NCI-H2196 (cell line): ENCODE measurements around the gene CDC42SE1.
"Not testable (repeated sequence)": the region's sequence is repeated elsewhere in the genome, so short reads cannot be mapped to it uniquely, and the experiment has no call there.

Experiments used
- DNase-seq: peaks from one replicate; lab custom pipeline; 2025; ENCODE audit not compliant: unreplicated experiment; lab: John Stamatoyannopoulos, UW

CDC42SE1 gene, protein sequence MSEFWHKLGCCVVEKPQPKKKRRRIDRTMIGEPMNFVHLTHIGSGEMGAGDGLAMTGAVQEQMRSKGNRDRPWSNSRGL

DNA sequence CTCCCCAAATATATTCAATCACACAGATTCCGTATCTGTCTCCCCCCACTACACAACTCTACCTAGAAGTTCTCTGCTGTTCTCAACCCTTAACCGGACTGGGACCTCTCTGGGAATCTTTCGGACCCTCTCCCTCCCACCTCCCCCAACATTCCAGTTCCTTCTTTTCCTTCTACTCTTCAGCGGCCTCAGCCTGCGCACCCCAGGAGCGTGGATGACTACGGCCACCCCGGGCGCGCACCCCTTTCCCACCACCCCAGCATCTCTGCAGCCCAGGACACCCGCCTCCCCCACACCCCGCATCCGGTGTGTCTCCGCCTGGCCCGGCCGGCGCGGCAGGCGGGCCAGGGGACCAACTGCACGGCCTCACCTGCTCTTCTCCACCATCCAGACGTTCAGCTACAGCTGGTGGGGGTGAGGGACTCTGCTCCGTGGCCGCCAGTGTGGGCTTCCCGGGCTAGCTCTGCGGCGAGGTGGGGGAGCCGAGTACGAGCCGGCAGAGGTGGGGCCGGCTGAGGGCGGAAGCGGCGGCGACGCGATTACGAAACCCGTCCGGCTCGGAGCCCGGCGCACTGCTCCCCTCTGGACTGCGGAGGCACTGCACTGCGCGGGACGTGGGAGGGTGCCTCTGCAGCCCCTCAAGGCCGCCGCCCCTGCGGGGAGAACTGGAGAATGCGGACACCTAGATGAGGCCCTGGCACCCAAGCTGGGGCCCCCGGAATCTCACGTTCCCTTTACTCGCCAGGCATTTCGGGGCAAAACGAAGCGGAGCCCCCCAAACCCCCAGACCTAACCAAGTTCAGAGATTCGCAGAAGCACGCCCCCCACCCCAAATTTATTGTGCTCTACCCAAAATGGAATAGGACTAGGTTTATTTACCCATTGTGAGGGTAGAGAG, at the start of gene CDC42SE1:
Gene CDC42SE1 (minus strand): TSS at position 514 of the 898 bp plus-strand sequence. CDS start 3,892 bp downstream, outside the sequence.
- DNase-seq: peak; percentile 83

DNA sequence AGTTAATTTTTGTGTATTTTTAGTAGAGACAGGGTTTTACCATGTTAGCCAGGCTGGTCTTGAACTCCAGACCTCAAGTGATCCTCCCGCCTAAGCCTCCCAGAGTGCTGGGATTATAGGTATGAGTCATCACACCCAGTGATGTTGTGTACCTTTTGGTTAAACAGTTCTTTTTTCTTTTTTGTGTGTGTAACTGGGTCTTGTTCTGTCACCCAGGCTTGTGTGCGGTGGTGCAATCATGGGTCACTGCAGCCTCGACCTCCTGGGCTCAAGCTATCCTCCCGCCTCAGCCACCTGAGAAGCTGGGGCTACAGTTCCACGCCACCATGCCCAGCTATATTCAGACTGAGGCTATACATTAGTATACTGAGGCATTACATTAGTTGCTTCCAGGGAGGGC, 48.9 kb upstream of the CDC42SE1 start:
- no peak for DNase-seq

DNA sequence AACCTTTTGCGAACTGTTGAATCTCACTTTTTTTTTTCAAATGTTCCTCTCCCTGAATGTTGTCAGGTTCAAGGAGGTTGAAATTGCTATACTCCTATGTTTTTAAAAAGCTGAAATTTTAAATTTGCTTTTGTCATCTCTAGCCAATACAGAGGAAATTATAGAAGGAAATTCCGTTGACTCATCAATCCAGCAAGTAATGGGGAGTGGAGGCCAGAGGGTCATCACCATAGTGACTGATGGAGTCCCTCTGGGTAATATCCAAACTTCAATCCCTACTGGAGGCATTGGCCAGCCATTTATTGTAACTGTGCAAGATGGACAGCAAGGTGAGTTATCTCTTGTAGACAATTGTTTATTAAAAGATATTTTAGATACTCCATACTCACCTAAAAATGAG, 47.5 kb upstream of the CDC42SE1 start:
- DNase-seq: no peak

DNA sequence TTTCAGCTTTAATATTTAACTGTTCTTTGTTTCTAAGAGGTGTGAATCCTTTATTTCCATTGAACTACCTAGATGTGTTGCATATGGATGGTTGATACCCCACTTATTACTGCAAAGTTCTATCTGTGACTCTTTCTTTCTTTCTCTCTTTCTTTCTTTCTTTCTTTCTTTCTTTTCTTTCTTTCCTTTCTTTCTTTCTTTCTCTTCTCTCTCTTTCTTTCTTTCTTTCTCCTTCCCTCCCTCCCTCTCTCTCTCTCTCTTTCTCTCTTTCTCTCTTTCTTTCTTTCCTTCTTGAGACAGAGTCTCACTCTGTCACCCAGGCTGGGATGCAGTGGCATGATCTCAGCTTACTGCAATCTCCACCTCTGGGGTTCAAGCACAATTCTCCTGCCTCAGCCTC, 45.2 kb upstream of the CDC42SE1 start:
- no peak for DNase-seq

DNA sequence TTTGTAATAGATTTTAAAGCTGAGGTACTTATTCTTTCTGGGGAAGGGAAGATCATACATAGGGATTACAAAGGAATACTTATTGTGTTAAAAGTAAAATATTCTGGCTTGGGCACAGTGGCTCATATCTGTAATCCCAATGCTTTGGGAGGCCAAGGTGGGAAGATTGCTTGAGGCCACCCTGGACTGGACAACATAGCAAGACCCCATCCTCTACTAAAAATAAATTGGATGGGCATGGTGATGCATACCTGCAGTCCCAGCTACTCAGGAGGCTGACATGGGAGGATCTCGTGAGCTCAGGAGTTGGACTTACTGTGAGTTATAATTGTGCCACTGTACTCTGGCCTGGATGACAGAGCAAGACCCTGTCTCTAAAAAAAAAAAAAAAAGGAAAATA, 38.7 kb upstream of the CDC42SE1 start:
- DNase-seq: no peak

DNA sequence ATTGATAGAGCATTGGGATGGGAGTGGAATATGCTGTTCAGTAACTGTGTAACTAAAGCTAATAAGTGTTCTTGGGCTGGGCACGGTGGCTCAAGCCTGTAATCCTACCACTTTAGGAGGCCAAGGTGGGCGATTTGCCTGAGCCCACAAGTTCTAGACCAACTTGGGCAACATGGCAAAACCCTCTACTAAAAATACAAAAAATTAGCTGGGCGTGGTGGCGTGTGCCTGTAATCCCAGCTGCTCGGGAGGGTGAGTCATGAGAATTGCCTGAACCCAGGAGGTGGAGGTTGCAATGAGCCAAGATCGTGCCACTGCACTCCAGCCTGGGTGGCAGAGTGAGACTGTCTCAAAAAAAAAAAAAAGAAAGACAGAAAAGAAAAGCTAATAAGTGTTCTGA, 38.0 kb upstream of the CDC42SE1 start:
- DNase-seq: not testable (repeated sequence)

DNA sequence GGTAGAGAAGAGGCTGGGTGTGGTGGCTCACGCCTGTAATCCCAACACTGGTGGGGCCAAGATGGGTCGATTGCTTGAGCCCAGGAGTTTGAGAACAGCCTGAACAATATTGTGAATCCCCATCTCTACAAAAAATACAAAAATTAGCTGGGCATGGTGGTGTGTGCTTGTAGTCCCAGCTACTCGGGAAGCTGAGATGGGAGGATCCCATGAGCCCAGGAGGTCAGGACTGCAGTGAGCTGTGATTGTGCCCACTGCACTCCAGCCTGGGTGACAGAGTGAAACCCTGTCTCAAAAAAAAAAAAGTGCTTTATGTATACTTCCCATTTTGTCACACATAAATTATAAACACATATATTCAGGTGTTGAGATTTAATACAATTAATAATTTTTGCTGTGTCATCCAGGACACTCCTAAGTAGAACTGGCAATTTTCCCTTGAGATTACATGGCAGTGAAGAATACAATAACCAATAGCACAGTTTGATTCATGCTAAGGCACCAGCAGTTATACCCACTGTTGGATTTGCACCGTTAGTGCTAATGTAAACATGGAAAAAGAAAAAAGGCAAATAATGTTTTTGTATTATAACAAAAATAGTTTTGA, 26.6 kb upstream of the CDC42SE1 start:
- DNase-seq: no peak

DNA sequence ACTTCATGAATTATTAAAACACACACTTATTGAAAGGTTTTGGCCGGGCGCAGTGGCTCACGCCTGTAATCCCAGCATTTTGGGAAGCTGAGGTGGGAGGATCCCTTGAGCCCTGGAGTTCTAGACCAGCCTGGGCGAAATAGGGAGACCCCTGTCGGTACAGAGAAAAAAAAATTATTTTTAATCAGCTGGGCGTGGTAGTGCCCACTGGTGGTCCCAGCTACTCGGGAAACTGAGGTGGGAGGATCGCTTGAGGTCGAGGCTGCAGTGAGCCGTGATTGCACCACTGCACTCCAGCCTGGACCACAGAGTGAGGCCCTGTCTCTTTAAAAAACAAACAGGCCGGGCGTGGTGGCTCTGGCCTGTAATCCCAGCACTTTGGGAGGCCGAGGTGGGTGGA, 12.8 kb upstream of the CDC42SE1 start:
- DNase-seq: no peak

DNA sequence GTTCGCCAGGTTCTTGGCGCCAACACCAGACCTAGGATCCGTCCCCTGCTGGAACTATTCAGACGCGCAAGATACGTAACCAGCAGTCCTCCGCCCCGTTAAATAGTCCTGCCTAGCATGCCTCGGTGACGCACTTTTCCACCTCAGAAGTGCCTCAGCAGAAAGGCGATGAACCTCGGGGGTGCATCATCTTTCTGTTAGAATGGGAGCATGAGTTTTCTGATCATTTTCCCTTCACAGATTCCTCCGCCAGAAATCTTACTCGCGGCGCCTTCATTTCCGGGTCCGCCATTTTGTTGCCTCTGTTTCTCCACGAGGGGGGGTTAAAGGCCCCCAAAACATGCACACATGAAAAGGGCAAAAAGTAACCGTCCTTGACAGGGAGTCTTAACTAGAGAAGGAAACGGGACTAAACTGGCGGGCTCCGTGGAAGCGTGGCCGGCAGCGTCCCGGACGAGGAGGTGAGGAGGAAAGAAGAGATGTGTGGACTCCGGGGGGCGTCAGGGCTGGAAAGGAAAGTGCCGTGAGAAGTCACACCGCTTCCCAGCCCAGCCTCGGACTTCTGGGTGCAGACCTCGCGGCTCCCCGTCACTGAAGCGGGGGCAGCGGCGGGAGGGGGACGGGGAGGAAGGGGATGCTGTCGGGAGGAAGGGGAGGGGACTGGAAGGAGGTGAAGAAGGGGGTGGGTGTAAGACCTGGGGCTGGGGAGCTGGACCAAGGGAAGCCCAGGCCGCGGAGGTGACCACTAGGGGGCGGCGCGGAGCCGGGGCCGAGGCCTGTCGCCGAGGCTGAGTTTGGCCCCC, 11.3 kb upstream of the CDC42SE1 start, which contains the start of gene GABPB2:
Gene GABPB2 (plus strand): TSS at position 288 of the 803 bp plus-strand sequence. CDS start 17,429 bp downstream, outside the sequence.
- peak; percentile 92 for DNase-seq

DNA sequence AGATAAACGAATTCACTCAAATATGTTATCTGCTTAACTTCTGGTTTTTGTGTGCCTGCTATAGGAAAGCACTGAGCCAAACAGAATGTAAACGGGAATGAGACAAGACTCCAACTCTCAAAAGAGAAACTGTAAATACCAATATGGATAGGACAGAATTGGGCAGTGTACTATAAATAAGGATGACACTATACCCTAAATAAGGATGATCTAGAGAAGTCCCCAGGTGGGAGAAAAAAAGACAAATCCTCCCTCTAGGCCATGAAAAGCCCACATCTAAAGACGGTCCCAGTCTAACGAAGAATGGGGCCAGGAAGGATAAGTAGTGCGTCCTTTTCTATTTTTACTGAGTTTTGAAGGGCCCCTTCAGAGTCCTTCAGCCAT, 9.7 kb upstream of the CDC42SE1 start:
- no peak for DNase-seq

DNA sequence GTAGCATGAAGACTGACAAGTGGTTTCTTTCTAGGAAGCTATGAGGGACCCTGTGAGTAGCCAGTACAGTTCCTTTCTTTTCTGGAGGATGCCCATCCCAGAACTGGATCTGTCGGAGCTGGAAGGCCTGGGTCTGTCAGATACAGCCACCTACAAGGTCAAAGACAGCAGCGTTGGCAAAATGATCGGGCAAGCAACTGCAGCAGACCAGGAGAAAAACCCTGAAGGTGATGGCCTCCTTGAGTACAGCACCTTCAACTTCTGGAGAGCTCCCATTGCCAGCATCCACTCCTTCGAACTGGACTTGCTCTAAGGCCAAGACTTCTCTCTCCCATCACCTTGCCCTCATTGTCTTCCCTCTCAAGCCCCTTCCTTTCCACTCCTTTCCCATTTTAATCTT, 7.8 kb upstream of the CDC42SE1 start:
- no peak for DNase-seq

DNA sequence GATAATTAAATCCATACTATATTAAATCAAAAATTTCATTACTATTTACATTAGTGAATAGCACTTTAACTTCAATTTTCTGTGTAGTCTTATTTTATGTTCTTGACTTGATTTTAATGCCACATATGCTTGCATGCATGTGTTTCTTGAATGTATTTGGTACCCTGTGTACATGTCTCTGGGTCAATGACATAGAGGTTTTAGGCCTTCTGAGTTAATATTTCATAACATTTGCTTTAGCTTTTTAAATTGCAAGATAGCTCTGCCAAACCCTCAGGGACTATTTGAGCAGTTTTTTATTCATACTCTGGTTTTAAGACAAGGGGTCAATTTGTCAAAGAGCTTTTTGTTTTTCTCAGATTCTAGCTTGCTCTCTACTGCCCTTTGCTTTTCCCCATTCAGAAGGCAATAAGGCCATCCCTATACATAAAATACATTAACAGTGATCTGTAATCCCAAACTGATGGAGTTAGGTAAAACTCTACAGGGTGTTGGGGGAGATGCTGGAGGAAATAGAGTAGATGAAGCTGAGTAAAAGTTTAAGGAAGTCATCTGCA, 5.7 kb upstream of the CDC42SE1 start:
- DNase-seq: no peak

DNA sequence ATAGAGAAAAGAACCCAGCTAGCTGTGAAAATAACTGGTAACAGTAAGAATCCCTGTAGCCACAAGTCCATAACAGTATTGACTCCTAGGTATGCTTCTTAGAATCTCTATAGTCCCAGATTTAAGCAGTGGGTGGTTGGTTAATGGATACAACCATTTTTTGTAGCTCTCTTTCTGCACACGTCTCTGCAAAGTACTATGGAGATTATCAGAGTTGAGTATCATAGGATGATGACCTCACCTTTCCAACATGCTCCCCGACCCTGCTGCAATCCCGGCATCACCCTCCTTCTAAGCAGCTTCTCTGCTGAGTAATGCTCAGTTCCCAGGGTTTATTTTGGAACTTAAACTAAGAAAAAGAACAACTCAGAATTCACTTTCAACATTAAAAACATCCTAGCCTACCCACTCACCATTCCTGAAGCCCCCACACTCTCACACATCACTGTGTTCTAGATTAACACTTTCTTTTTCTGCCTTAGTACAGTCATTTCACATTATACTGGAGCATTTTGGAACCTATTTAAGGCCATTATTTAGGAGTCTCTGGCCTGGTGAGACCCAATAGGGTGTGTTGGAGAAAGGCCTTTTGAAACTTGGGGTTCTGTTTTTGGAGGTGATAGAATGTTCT, 3.4 kb upstream of the CDC42SE1 start:
- no peak for DNase-seq

DNA sequence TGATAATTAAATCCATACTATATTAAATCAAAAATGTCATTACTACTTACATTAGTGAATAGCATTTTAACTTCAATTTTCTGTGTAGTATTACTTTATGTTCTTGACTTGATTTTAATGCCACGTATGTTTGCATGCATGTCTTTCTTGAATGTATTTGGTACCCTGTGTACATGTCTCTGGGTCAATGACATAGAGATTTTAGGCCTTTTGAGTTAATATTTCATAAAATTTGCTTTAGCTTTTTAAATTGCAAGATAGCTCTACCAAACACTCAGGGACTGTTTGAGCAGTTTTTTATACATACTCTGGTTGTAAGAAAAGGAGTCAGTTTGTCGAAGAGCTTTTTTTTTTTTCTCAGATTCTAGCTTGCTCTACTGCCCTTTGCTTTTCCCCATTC, 2.3 kb upstream of the CDC42SE1 start:
- DNase-seq: no peak

DNA sequence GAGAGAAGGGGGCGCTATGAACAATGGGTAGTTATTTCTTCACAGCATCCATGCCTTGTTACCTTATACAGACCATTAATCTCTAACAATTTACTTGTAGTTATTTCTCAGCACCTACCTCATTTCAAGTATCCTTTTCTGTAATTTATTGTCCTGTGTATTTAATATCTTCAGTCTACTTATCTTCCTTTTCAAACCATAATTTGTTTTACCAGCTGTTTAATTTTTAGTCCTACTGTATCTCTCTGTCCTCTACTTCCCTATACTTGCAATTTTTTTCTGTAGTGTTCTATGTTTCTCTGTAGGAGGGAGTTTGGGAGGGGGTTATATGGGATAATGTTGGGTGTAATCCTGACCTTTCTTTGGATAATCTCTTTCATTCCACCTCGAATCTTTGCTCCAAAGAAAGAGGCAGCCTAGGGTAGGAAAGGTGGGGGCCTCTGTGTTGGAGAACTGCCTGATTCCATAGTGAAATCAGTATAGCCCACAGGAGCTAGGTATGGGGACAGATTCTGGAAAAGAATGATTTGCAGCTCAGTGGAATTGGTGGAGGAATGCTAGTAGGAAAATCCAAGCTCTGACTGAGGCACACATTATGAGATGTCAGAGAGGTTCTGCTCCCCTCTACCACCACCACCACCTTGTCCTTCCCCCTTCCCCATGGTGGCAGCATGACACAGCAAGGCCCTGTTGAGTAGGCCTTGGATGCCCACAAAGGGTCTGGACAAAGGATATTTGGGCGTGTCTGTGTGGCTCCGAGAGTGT, 1.4 kb upstream of the CDC42SE1 start:
- no peak for DNase-seq

DNA sequence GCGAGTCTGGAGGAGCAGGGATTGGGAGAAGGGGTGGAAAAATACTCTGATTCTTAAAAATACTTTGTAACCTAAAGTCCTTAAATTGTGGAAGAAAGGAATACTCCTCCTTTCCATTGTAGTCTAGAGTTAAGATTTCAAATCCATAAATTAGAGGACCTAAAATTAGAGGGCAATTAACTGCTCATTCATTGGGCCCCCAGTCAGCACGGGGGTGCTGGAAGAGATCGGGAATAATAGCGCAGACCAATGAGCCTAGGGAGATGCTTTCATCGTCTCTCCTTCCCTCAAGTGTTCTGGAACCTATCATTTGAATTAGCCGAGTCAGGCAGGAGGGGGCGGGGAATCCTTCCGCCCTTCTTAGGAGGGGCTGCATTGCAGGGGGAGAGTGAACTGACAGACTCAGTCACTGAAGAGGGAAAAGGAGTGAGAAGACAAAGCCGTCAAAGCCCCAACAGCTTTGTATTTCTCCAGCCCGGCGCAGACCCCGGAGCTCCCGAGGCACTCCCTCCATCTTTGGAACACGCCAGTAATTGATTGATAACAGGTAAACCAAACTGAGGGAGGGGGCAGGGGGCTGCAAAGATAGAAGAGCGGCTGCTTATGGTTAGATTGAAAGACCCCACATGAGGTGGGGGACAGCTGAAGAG, 710 bp upstream of the CDC42SE1 start, which contains the start of gene MLLT11:
Gene MLLT11 (plus strand): TSS at position 391 of the 650 bp plus-strand sequence. CDS start 6,828 bp downstream, outside the sequence.
- peak; percentile 25 for DNase-seq

DNA sequence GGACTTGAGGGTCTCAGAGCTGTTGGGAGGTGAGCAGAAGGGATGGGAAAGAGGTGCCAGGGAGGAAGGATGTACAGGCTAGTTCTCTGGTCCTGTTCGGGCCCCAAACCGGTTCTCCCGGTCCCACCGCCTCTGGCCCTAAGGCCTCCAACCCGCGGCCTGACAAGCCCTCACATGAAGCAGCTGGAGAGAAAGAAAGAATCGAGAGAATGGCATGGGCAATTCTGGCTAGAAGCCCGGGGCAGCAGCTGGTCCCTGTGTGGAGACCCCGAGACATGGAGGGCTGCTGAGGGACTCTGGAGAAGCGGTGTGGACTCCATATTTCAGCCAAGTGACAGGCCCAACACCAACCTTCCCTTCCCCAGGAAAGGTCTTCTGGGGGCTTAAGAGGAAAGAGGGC, 730 bp downstream of the CDC42SE1 start:
- DNase-seq: peak; percentile 54

DNA sequence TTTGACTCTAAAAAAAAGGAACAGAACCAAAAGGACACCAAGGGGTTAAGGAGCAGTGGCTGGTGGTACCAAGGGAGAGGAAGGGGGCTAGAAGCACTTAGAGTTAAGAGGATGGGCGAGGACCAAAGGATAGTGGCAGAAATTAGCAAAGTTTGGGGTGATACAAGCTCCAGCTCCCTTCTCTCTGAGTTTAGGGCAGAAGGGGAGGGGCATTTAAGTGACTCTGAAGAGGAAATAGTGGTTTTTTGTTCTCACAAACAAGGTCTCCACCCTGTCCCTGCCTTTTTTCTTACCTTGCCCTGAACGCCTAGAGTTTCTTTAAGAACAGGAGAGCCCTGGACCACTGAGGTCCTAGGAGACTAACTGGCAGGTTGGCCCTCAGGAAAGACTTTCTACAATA, 3.3 kb downstream of the CDC42SE1 start:
- no peak for DNase-seq

DNA sequence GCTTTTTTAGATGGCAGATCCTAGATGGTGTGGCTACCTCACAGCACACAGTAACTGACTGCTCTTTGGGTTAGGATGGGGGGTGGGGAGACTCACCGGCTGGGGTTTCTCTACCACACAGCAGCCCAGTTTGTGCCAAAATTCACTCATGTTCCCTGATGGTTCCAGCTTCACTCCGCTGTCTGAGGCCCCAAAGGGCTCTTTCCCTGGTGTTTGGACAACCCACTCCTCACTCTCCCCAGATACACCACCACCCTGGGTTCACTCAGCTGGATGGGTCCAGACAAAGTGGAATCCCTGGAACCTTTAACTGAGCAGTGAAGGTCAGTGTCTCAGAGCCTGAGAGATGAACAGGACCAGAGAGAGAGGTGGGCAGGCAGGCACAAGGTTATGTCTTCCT, 3.8 kb downstream of the CDC42SE1 start:
- DNase-seq: no peak
